ENCODE data around the gene KCNJ15. TPM values are rescaled to one million over a fixed set of nuclear protein-coding genes. Genes with fewer than 3 reads are reported as not detected.

The KCNJ15 gene
- total RNA-seq (2014; rRNA removed; shearing (Covaris generic)) (not detected in 2 replicates), polyA plus RNA-seq (2016; fragmentation: Nextera tagmentation; extraction: Ambion mirVana) (not detected in 2 replicates)
- long read RNA-seq: 0 reads

DNA sequence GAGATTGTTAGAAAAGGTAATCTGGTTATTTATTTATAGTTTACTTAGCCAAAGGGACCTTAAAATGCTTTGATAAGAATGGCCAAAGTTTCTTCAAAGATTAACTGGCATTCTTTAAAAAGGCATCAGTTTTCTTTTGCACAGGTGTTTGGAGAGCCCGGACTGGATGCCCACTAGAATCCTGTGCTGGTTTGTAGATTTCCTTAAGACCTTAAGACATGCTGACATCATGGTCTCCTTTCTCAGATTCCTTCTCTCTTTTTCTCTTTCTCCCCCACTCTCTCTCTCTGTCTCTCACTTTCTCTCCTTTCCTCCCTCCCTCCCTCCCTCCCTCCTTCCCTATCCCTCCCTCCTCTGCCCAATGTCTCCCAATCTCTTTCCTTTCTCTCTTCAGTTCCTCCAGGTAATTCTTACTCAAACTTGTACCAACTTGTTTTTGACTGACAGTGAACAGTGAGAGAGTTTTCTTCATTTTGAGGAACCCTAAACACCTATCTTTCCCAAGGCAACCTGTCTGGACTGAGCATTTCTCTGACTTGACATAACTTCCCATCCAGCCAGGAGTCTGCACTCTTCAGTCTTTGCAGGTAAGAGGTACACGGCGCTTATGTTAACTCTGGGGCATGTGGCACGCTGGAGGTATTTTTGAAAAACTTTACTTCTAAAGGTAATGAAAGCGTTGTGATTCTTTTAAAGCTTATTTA is at the start of gene KCNJ15:
Gene KCNJ15, plus strand, starts transcription at position 393 of the 704 bp plus-strand sequence. CDS start 42,271 bp downstream, outside the sequence.
- Histone ChIP-seq H4K20me1 (replicated peaks; ENCODE audit: insufficient read depth) (no peaks in the 10 kb centered on the region), H3F3A (replicated peaks; ENCODE audit: low read depth) (no peaks in the 10 kb centered on the region), H3K36me3 (ENCODE audit: insufficient read depth) (no peaks in the 10 kb centered on the region), H3K4me1 (ENCODE audit: insufficient read depth) (no peaks in the 10 kb centered on the region), H3K4me3 (no peak within 1 kb of the TSS), H2AFZ (peak within 1 kb of the TSS; percentile 93), H3K79me2 (replicated peaks; ENCODE audit: insufficient read depth) (no peaks in the 10 kb centered on the region), H3K27me3 (ENCODE audit: insufficient read depth) (no peaks in the 10 kb centered on the region), H3K4me2 (no peak within 1 kb of the TSS), H3K27ac (ENCODE audit: low read depth) (no peak within 1 kb of the TSS), H3K9me2 (ENCODE audit: insufficient read depth) (peaks cover 8% of the 10 kb centered on the region; the same call in 1 of the 2 replicates)
- no peak for ATAC-seq
- no peak within 1 kb of the TSS for H3K4me3 Mint-ChIP-seq
- no peaks in the 10 kb centered on the region for H3K36me3 Mint-ChIP-seq (ENCODE audit: low read depth)
- no peak for DNase-seq (ENCODE audit: low spot score)
- TF ChIP-seq, protein P1, sequence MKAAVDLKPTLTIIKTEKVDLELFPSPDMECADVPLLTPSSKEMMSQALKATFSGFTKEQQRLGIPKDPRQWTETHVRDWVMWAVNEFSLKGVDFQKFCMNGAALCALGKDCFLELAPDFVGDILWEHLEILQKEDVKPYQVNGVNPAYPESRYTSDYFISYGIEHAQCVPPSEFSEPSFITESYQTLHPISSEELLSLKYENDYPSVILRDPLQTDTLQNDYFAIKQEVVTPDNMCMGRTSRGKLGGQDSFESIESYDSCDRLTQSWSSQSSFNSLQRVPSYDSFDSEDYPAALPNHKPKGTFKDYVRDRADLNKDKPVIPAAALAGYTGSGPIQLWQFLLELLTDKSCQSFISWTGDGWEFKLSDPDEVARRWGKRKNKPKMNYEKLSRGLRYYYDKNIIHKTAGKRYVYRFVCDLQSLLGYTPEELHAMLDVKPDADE (IDR thresholded peaks at IDR 0.05): no peak
- no peak for TF ChIP-seq ZNF331 (CRISPR knock-in tag; IDR thresholded peaks at IDR 0.05; ENCODE audit: low read depth)
- no peak for TF ChIP-seq NANOG (IDR thresholded peaks at IDR 0.05; ENCODE audit: borderline replicate concordance)
- TF ChIP-seq EZH2 (IDR thresholded peaks at IDR 0.05; ENCODE audit: low read depth, unreplicated experiment): no peak
- TF ChIP-seq, protein P2, sequence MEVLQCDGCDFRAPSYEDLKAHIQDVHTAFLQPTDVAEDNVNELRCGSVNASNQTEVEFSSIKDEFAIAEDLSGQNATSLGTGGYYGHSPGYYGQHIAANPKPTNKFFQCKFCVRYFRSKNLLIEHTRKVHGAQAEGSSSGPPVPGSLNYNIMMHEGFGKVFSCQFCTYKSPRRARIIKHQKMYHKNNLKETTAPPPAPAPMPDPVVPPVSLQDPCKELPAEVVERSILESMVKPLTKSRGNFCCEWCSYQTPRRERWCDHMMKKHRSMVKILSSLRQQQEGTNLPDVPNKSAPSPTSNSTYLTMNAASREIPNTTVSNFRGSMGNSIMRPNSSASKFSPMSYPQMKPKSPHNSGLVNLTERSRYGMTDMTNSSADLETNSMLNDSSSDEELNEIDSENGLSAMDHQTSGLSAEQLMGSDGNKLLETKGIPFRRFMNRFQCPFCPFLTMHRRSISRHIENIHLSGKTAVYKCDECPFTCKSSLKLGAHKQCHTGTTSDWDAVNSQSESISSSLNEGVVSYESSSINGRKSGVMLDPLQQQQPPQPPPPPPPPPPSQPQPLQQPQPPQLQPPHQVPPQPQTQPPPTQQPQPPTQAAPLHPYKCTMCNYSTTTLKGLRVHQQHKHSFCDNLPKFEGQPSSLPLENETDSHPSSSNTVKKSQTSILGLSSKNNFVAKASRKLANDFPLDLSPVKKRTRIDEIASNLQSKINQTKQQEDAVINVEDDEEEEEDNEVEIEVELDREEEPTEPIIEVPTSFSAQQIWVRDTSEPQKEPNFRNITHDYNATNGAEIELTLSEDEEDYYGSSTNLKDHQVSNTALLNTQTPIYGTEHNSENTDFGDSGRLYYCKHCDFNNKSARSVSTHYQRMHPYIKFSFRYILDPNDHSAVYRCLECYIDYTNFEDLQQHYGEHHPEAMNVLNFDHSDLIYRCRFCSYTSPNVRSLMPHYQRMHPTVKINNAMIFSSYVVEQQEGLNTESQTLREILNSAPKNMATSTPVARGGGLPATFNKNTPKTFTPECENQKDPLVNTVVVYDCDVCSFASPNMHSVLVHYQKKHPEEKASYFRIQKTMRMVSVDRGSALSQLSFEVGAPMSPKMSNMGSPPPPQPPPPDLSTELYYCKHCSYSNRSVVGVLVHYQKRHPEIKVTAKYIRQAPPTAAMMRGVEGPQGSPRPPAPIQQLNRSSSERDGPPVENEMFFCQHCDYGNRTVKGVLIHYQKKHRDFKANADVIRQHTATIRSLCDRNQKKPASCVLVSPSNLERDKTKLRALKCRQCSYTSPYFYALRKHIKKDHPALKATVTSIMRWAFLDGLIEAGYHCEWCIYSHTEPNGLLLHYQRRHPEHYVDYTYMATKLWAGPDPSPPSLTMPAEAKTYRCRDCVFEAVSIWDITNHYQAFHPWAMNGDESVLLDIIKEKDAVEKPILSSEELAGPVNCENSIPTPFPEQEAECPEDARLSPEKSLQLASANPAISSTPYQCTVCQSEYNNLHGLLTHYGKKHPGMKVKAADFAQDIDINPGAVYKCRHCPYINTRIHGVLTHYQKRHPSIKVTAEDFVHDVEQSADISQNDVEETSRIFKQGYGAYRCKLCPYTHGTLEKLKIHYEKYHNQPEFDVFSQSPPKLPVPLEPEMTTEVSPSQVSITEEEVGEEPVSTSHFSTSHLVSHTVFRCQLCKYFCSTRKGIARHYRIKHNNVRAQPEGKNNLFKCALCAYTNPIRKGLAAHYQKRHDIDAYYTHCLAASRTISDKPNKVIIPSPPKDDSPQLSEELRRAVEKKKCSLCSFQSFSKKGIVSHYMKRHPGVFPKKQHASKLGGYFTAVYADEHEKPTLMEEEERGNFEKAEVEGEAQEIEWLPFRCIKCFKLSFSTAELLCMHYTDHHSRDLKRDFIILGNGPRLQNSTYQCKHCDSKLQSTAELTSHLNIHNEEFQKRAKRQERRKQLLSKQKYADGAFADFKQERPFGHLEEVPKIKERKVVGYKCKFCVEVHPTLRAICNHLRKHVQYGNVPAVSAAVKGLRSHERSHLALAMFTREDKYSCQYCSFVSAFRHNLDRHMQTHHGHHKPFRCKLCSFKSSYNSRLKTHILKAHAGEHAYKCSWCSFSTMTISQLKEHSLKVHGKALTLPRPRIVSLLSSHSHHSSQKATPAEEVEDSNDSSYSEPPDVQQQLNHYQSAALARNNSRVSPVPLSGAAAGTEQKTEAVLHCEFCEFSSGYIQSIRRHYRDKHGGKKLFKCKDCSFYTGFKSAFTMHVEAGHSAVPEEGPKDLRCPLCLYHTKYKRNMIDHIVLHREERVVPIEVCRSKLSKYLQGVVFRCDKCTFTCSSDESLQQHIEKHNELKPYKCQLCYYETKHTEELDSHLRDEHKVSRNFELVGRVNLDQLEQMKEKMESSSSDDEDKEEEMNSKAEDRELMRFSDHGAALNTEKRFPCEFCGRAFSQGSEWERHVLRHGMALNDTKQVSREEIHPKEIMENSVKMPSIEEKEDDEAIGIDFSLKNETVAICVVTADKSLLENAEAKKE (CRISPR knock-in tag; IDR thresholded peaks at IDR 0.05): no peak
- TF ChIP-seq CREB1 (CRISPR knock-in tag; IDR thresholded peaks at IDR 0.05; ENCODE audit: low read depth): no peak
- TF ChIP-seq, protein P3, sequence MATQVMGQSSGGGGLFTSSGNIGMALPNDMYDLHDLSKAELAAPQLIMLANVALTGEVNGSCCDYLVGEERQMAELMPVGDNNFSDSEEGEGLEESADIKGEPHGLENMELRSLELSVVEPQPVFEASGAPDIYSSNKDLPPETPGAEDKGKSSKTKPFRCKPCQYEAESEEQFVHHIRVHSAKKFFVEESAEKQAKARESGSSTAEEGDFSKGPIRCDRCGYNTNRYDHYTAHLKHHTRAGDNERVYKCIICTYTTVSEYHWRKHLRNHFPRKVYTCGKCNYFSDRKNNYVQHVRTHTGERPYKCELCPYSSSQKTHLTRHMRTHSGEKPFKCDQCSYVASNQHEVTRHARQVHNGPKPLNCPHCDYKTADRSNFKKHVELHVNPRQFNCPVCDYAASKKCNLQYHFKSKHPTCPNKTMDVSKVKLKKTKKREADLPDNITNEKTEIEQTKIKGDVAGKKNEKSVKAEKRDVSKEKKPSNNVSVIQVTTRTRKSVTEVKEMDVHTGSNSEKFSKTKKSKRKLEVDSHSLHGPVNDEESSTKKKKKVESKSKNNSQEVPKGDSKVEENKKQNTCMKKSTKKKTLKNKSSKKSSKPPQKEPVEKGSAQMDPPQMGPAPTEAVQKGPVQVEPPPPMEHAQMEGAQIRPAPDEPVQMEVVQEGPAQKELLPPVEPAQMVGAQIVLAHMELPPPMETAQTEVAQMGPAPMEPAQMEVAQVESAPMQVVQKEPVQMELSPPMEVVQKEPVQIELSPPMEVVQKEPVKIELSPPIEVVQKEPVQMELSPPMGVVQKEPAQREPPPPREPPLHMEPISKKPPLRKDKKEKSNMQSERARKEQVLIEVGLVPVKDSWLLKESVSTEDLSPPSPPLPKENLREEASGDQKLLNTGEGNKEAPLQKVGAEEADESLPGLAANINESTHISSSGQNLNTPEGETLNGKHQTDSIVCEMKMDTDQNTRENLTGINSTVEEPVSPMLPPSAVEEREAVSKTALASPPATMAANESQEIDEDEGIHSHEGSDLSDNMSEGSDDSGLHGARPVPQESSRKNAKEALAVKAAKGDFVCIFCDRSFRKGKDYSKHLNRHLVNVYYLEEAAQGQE (IDR thresholded peaks at IDR 0.05; ENCODE audit: unreplicated experiment): no peak
- TF ChIP-seq POLR2AphosphoS5 (IDR thresholded peaks at IDR 0.05; ENCODE audit: low read depth): no peak
- no peak for TF ChIP-seq JUNB (IDR thresholded peaks at IDR 0.05; ENCODE audit: unreplicated experiment)
- TF ChIP-seq STAT1 (IDR thresholded peaks at IDR 0.05; ENCODE audit: unreplicated experiment): no peak
- no peak for TF ChIP-seq ZNF114 (CRISPR knock-in tag; IDR thresholded peaks at IDR 0.05)
- TF ChIP-seq, protein P4, sequence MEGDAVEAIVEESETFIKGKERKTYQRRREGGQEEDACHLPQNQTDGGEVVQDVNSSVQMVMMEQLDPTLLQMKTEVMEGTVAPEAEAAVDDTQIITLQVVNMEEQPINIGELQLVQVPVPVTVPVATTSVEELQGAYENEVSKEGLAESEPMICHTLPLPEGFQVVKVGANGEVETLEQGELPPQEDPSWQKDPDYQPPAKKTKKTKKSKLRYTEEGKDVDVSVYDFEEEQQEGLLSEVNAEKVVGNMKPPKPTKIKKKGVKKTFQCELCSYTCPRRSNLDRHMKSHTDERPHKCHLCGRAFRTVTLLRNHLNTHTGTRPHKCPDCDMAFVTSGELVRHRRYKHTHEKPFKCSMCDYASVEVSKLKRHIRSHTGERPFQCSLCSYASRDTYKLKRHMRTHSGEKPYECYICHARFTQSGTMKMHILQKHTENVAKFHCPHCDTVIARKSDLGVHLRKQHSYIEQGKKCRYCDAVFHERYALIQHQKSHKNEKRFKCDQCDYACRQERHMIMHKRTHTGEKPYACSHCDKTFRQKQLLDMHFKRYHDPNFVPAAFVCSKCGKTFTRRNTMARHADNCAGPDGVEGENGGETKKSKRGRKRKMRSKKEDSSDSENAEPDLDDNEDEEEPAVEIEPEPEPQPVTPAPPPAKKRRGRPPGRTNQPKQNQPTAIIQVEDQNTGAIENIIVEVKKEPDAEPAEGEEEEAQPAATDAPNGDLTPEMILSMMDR (conservative IDR thresholded peaks at IDR 0.05; ENCODE audit: low read depth in 2 of 2): no peak
- no peak for TF ChIP-seq EZH2phosphoT487 (IDR thresholded peaks at IDR 0.05; ENCODE audit: unreplicated experiment)
- peaks cover 5% of the 10 kb centered on the region; the same call in 2 of the 3 replicates for H3K4me1 Mint-ChIP-seq
- no peak within 1 kb of the TSS for H3K27ac Mint-ChIP-seq
- no peaks in the 10 kb centered on the region; the same call in 2 of the 3 replicates for H3K9me3 Mint-ChIP-seq
- H3K27me3 Mint-ChIP-seq (ENCODE audit: insufficient read depth, low read depth, poor library complexity): peaks cover 9% of the 10 kb centered on the region

Data from GM23338 (cell line).